HepG2 (cell line): ENCODE results near the gene STMND1. TPM values are rescaled to one million over a fixed set of nuclear protein-coding genes. Genes with fewer than 3 reads are reported as not detected.

Source experiments
- BCL6 ChIP-seq: IDR thresholded peaks from 2 replicates; pipeline ENCODE4 v1.6.1; 2016; ENCODE audit warnings: missing genetic modification reagents, missing compliant biosample characterization
- CEBPZ ChIP-seq: IDR thresholded peaks from 2 replicates; pipeline ENCODE4 v1.6.1; 2012; ENCODE audit warnings: low read length, improper control_type of control experiment
- CHD4 ChIP-seq: fragments of 200-600 bp; sonication (generic); IDR thresholded peaks from 2 replicates; pipeline ENCODE4 v1.7.0; 2017; ENCODE audit warnings: mild to moderate bottlenecking, low read length, borderline replicate concordance
- CREM ChIP-seq, 2 experiments: sonication (generic) in 1 of 2; formaldehyde crosslinking in 1 of 2; IDR thresholded peaks; 2 replicates each; pipeline versions ENCODE4 v1.4.0 to v1.6.1; 2016 to 2020; ENCODE audit warnings: antibody characterized with exemption in 1 of 2, mild to moderate bottlenecking in 1 of 2, missing genetic modification reagents in 1 of 2
- ELF4 ChIP-seq: sonication (generic); formaldehyde crosslinking; IDR thresholded peaks from 2 replicates; pipeline ENCODE4 v1.5.0; 2020; ENCODE audit warnings: missing genetic modification reagents, mild to moderate bottlenecking, moderate library complexity, borderline replicate concordance
- EP300 ChIP-seq, 3 experiments: sonication (generic) in 1 of 3; formaldehyde crosslinking in 1 of 3; IDR thresholded peaks; 2 replicates each; pipeline versions ENCODE4 v1.5.1 to v1.6.1; 2011 to 2020; ENCODE audit warnings: low read depth in 2 of 3, low read length in 2 of 3, borderline replicate concordance in 1 of 3, improper control_type of control experiment in 1 of 3, mild to moderate bottlenecking in 1 of 3, missing genetic modification reagents in 1 of 3, moderate library complexity in 1 of 3
- GATAD2A ChIP-seq: IDR thresholded peaks from 2 replicates; pipeline ENCODE4 v1.6.1; 2016
- HNRNPLL ChIP-seq: fragments of 200-400 bp; formaldehyde crosslinking; IDR thresholded peaks from 2 replicates; pipeline ENCODE4 v1.6.1; 2017; ENCODE audit warnings: mild to moderate bottlenecking, low read depth, low read length; ENCODE audit not compliant: poor library complexity, severe bottlenecking
- MAFF ChIP-seq: IDR thresholded peaks from 2 replicates; pipeline ENCODE4 v1.6.1; 2011; ENCODE audit warnings: low read depth, low read length, improper control_type of control experiment
- NFIC ChIP-seq: IDR thresholded peaks from 2 replicates; pipeline ENCODE4 v1.6.1; 2012; ENCODE audit warnings: mild to moderate bottlenecking, low read length, inconsistent platforms
- SOX6 ChIP-seq, 2 experiments: fragments of 450-650 bp in 1 of 2; sonication (generic) in 1 of 2; formaldehyde crosslinking in 1 of 2; IDR thresholded peaks; 2 replicates each; pipeline versions ENCODE4 v1.4.0 to v1.6.1; 2017 to 2020; ENCODE audit warnings: antibody characterized with exemption in 1 of 2, mild to moderate bottlenecking in 1 of 2, missing genetic modification reagents in 1 of 2
- ZBTB1 ChIP-seq: sonication (generic); formaldehyde crosslinking; IDR thresholded peaks from 2 replicates; pipeline ENCODE4 v1.4.0; 2020; ENCODE audit warnings: missing genetic modification reagents, borderline replicate concordance
- ZBTB2 ChIP-seq: sonication (generic); formaldehyde crosslinking; IDR thresholded peaks from 2 replicates; pipeline ENCODE4 v1.8.0; 2022; ENCODE audit warnings: low read depth, missing genetic modification reagents
- ZFY ChIP-seq: sonication (generic); formaldehyde crosslinking; IDR thresholded peaks from 2 replicates; pipeline ENCODE4 v1.4.0; 2020; ENCODE audit warnings: missing genetic modification reagents
- ZNF337 ChIP-seq: sonication (generic); formaldehyde crosslinking; IDR thresholded peaks from 2 replicates; pipeline ENCODE4 v1.5.1; 2020; ENCODE audit warnings: missing genetic modification reagents, low read depth, mild to moderate bottlenecking, borderline replicate concordance
- ZNF879 ChIP-seq: sonication (generic); formaldehyde crosslinking; IDR thresholded peaks from 2 replicates; pipeline ENCODE4 v1.8.1; 2023; ENCODE audit warnings: missing genetic modification reagents
- polyA plus RNA-seq, 8 experiments: library from polyadenylated mRNA; depleted of rRNA in 3 of 8; stranded (reverse) in 7 of 8; unstranded in 1 of 8; fragments of >200 nt; fragmentation: Illumina TruSeq in 4 of 8; extraction: Trizol in 4 of 8; gene quantifications; 2 replicates each; pipeline versions ENCODE4 v1.2.1 to v1.2.3, GENCODE V29; 2011 to 2016; ENCODE audit warnings: low read depth in 4 of 8, missing spikeins in 1 of 8, mixed read lengths in 1 of 8; ENCODE audit not compliant: insufficient read depth in 1 of 8
- total RNA-seq, 5 experiments: library from RNA; depleted of rRNA; stranded (reverse); fragments of >200 nt; fragmentation: Illumina TruSeq; extraction: Trizol; gene quantifications; 2 replicates each; pipeline ENCODE4 v1.2.3, GENCODE V29; 2016; ENCODE audit warnings: low read depth in 1 of 5
- TF ChIP-seq, protein P1 (sequence below): sonication (generic); formaldehyde crosslinking; IDR thresholded peaks from 2 replicates; pipeline ENCODE4 v1.4.0; 2020; ENCODE audit warnings: missing genetic modification reagents, mild to moderate bottlenecking, borderline replicate concordance
- TF ChIP-seq, protein P2 (sequence below): sonication (generic); formaldehyde crosslinking; IDR thresholded peaks from 2 replicates; pipeline ENCODE4 v1.5.0; 2020; ENCODE audit warnings: mild to moderate bottlenecking, missing genetic modification reagents

STMND1 gene
- total and polyA plus RNA-seq, 2 of the 13 experiments (the other 11 are each of a cell fraction or from before 2014, with no cell fraction given): not detected

DNA sequence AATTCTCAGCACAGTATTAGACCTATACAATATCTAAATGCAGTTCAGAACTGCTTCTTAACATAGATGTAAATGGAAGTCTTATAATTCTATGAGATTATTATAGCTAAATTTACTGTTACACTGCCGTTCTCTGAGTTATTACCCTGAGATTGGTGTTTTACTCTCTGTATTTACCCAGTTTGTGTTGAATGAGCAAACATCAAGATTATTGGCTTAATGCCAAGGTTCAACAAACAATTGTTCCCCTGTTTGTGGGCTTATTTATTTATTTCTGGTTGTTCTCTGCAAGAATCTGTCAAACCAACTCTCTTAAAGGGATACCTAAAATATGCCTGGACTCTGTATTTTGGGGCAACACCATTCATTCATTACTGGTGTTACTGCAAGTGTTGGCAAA lies 5.2 kb upstream of the STMND1 start (continued):
- no peak for TF ChIP-seq CEBPZ
- TF ChIP-seq ELF4: no peak
- peak; percentile 35; the same call in 1 of the 2 replicates for TF ChIP-seq CHD4
- TF ChIP-seq CREM (IDR thresholded peaks at IDR 0.05): no peak
- no peak for TF ChIP-seq CREM (CRISPR knock-in tag; IDR thresholded peaks at IDR 0.05)
- TF ChIP-seq ZBTB1 (CRISPR knock-in tag): no peak
- TF ChIP-seq GATAD2A (CRISPR knock-in tag): peak; percentile 53; the same call in 1 of the 2 replicates
- 0 out of 2 replicates have a peak, but pooled peaks have one; percentile 31 for TF ChIP-seq BCL6 (CRISPR knock-in tag)
- TF ChIP-seq NFIC: peak; percentile 94
- TF ChIP-seq EP300 (IDR thresholded peaks at IDR 0.05; ENCODE audit: low read depth in 2 of 2, low read length in 2 of 2): 0 out of 4 replicates have a peak, but pooled peaks of 1 of the 2 experiments have one; percentile 19
- no peak for TF ChIP-seq EP300 (CRISPR knock-in tag; IDR thresholded peaks at IDR 0.05; ENCODE audit: borderline replicate concordance)
- TF ChIP-seq ZNF879 (CRISPR knock-in tag): no peak
- TF ChIP-seq MAFF: 0 out of 2 replicates have a peak, but pooled peaks have one; percentile 2
- no peak for TF ChIP-seq ZBTB2 (CRISPR knock-in tag)
- TF ChIP-seq, protein P1, sequence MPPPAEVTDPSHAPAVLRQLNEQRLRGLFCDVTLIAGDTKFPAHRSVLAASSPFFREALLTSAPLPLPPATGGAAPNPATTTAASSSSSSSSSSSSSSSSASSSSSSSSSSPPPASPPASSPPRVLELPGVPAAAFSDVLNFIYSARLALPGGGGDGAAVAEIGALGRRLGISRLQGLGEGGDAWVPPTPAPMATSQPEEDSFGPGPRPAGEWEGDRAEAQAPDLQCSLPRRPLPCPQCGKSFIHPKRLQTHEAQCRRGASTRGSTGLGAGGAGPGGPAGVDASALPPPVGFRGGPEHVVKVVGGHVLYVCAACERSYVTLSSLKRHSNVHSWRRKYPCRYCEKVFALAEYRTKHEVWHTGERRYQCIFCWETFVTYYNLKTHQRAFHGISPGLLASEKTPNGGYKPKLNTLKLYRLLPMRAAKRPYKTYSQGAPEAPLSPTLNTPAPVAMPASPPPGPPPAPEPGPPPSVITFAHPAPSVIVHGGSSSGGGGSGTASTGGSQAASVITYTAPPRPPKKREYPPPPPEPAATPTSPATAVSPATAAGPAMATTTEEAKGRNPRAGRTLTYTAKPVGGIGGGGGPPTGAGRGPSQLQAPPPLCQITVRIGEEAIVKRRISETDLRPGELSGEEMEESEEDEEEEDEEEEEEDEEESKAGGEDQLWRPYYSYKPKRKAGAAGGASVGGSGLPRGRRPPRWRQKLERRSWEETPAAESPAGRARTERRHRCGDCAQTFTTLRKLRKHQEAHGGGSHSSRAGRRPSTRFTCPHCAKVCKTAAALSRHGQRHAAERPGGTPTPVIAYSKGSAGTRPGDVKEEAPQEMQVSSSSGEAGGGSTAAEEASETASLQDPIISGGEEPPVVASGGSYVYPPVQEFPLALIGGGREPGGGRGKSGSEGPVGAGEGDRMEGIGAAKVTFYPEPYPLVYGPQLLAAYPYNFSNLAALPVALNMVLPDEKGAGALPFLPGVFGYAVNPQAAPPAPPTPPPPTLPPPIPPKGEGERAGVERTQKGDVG (CRISPR knock-in tag): no peak
- TF ChIP-seq SOX6 (IDR thresholded peaks at IDR 0.05): no peak
- TF ChIP-seq SOX6 (CRISPR knock-in tag; IDR thresholded peaks at IDR 0.05): peak; percentile 73; the same call in 1 of the 2 replicates
- TF ChIP-seq, protein P2, sequence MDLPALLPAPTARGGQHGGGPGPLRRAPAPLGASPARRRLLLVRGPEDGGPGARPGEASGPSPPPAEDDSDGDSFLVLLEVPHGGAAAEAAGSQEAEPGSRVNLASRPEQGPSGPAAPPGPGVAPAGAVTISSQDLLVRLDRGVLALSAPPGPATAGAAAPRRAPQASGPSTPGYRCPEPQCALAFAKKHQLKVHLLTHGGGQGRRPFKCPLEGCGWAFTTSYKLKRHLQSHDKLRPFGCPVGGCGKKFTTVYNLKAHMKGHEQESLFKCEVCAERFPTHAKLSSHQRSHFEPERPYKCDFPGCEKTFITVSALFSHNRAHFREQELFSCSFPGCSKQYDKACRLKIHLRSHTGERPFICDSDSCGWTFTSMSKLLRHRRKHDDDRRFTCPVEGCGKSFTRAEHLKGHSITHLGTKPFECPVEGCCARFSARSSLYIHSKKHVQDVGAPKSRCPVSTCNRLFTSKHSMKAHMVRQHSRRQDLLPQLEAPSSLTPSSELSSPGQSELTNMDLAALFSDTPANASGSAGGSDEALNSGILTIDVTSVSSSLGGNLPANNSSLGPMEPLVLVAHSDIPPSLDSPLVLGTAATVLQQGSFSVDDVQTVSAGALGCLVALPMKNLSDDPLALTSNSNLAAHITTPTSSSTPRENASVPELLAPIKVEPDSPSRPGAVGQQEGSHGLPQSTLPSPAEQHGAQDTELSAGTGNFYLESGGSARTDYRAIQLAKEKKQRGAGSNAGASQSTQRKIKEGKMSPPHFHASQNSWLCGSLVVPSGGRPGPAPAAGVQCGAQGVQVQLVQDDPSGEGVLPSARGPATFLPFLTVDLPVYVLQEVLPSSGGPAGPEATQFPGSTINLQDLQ (CRISPR knock-in tag): no peak
- TF ChIP-seq ZFY (CRISPR knock-in tag): no peak
- no peak for TF ChIP-seq HNRNPLL
- TF ChIP-seq ZNF337 (CRISPR knock-in tag): no peak
